NCI-H2196 treated with DMSO at 0.1 percent for 48 hours (cell line): ENCODE measurements around the gene VTI1A.
"Not testable (repeated sequence)": the region's sequence is repeated elsewhere in the genome, so short reads cannot be mapped to it uniquely, and the experiment has no call there.

Experiments used
- DNase-seq: peaks from one replicate; lab custom pipeline; 2025; ENCODE audit not compliant: unreplicated experiment; lab: John Stamatoyannopoulos, UW

VTI1A gene

DNA sequence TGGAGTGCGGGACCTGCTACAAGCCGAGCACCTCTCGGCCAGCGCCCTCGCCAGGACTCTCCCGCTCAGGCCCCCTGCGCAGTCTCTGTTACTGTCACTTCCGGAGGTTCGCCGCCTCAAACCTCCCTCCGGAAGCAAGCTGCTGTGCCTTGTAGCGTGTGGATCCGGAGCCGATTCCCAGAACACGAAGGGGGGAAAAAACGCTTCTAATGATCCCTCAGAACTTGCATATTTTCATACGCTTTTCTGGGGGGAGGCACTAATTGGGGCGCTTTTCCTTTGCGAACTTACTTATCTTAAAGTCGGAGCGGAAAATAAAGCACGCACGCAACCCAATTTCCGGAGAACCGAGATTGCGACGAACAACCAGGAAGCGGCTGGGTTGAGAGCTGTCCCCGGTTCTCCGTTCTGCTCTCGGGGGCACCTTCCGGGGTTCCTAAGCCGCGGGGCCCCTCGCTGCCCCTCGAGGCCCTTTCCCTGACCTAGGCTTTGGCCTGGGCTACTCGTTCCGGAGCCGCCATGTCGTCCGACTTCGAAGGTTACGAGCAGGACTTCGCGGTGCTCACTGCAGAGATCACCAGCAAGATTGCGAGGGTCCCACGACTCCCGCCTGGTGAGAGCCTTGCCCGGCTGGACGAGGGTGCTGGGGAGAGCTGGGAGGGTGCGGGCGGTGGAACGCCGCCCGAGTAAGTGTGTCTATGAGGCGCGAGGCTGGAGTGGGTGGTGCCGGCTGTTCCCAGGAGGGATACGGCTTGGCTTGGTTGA lies at the start of gene VTI1A, which contains the start of gene ZDHHC6:
Gene VTI1A (plus strand): TSS at position 361 of the 765 bp plus-strand sequence. CDS start 159 bp downstream, at position 520.
Gene ZDHHC6 (minus strand): TSS at position 60 of the 765 bp plus-strand sequence. CDS start 1,478 bp downstream, outside the sequence.
- DNase-seq, result peak; percentile 31

DNA sequence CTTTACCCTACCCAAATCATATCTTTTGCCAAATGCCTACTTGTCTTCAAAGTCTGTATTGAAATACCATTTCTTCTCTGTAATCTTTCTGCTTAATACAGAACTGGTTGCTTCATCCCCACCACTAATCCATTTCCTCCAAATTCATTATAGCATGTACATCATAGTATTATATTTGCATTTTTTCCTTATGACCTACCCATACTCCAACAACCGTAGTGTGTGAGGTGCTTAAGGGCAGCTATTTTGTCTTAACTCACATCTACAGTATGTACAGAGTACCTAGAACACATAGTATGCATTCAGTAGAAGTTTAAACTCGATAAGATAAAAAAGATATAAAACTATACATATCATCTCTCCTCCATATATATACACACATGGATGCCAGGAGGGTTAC lies 49.4 kb upstream of the VTI1A start:
- DNase-seq, result no peak

DNA sequence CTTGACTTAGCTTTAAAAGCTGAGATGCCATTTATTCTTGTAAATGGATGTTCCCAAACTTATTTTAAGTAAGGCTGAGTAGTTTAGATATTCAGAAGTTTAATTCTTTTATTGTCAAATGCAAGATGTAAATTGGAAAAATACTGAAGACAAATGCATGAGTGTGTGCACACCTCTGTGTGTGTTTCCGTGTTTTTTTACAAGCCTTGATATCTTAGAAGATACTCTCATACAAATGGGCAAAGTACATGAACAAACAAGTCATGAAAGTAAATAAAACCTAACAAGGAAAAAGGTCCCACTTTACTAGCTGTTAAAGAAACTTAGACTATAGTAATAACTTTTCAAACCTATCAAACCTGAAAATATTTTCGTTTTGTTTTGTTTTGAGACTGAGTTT lies 44.1 kb upstream of the VTI1A start:
- DNase-seq, result no peak

DNA sequence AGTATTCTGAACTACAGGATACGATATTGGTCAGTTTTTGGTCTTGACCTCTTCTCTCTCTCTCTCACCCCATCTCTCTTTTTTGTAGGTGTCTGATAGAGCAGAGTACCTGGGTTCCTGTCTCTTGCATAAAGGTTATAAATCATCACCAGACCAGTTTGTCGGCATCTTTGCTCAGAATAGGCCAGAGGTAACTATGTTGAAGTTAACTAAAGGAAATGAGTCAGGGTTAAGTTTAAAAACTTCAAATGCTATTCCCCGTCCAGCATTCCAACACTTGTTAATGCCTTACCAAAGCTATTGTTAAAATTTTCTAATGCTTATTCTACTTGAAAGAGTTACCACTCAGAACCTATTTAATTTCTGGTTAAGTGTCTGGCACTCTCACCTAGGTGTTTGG lies 42.4 kb upstream of the VTI1A start:
- no peak for DNase-seq

DNA sequence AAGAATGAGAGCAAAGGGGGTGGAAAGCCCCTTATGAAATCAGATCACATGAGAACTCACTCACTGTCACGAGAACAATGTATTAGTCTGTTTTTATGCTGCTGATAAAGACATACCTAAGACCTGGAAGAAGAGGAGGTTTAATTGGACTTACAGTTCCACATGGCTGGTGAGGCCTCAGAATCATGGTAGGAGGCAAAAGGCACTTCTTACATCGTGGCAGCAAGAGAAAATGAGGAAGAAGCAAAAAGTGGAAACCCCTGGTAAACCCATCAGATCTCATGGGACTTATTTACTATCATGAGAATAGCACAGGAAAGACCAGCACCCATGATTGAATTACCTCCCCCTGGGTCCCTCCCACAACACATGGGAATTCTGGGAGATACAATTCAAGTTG lies 40.2 kb upstream of the VTI1A start:
- not testable (repeated sequence) for DNase-seq

DNA sequence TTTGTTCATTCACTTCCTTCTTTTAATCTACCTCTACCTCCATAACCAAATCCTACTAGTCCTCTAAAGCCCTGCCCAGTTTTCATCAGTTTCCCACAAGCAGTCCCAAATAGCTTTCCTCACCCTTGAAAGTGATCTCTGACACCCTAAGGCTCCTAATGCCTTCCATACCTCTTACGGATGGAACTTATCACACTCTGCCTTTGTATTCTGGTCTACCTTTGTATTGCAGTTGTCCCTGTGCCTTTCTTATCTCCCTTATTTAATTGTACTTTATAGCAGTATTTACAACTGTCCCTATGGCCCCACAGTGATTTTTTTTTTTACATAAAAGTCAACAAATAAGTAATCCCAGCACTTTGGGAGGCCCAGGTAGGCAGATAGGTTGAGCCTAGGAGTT lies 39.3 kb upstream of the VTI1A start:
- no peak for DNase-seq

DNA sequence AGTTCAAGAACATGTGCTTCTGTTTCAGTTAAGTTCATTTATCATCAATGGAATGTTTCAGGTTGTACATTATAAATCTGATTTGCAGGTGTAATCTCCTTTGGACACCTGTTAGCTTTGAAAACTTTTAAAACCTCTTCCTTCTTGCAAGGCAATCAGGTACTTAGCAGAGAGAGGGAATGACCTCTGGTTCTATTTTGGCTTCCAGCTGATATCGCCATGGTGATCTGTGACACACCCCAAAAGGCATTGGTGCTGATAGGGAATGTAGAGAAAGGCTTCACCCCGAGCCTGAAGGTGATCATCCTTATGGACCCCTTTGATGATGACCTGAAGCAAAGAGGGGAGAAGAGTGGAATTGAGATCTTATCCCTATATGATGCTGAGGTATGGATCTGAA lies 37.7 kb upstream of the VTI1A start:
- DNase-seq, result no peak

DNA sequence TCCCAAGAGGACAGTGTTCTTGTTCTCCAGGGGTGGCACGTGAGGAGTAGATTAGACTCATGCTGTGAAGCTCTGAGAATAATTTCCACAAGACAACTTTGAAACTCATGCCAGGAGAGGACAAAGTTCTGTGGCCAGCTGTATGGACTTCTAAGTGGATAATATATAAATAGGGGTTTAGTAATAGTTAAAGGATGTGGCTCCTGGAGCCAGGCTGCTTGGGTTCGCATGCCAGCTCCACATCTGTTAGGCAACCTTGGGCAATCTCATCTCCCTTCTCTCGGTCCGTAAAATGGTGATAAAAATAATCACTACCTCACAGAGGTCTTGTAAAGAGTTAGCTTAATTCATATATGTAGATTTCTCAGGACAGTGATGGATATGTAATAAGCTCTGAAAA lies 37.3 kb upstream of the VTI1A start:
- no peak for DNase-seq

DNA sequence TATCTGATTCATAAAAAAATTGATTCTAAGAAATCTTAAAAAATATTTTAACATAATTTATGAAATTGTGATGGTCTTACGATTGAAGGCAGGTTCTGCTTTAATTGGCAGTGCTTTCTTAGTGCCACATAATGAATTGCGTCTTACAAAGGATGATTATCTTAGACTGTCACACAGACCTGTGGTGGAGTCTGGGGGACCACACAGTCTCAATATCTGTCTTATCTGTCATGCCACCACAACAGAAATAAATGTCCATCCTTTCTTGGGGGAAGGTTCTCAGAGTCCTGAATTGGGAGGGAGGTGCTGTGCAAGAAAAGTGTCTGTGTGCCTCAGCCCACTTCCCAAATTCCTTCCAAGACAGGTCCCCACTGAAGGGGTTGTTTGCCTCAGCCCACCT lies 34.3 kb upstream of the VTI1A start:
- no peak for DNase-seq

DNA sequence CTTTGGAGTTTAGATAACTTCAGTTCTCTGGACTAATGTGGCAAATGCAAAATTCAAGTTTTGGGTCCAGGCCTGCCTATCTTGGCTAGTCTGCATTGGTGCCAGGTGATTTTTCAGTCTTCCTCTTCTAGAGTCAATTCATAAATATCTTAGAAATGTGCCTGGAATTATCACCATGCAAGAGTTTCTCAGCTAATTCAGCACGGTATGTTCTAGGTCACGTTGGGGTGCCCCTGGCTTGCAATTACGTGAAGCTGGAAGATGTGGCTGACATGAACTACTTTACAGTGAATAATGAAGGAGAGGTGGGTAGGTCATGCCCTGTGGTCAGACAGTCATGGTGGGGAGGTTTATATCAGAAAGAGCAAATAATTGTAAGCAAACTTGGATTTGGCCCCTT lies 25.3 kb upstream of the VTI1A start:
- no peak for DNase-seq

DNA sequence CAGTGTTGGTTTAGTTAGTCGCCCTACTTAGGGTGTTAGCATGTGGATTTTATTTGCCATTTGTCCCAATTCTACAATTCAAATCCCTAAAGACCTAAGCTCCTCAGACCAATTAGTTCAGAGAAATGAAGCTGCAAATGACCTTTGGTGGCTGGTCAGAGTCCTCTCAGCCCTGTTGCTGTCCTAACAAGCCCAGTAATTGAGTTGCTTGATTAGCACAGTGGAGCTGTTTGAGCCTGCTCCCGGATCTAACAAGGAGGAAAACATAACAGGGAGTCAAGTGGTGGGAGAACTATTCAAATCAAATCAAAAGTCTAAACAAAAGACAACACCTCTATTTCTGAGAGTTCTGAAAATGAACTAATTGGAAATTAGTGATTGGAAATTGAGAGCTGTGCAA lies 22.4 kb upstream of the VTI1A start:
- no peak for DNase-seq

DNA sequence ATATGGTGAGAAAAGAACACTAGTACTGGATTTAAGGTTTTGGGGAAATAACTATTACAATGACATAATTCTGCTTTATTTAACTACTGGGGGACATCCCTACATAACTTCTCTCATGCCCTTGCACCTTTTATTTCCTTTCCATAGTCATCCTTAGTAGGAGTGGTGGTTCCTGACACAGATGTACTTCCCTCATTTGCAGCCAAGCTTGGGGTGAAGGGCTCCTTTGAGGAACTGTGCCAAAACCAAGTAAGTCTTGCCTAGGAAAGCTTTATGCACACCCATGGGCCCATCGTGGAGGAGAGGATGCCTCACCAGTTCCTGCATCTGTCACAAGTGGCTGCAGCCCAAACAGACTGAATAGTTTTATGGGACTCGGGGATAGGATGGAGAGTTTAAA lies 20.9 kb upstream of the VTI1A start:
- no peak for DNase-seq

DNA sequence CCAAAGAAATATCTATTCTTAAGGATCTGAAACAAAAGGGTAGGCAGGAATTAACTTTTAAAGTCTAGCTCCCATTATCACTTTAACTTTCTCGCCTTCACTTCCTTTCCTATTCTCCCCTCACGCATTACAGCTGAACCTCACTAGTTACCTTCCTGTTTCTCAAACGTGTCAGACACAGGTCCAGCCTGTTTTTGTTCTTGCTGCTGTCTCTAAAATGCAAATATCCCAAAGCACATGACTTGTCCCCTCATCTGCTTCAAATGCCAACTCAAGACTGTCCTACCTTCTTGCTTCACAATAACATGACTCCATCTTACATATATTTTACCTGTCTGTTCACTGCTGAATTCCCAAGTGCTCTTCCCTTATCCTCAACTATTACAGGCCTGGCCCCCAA lies 17.9 kb upstream of the VTI1A start:
- DNase-seq, result no peak

DNA sequence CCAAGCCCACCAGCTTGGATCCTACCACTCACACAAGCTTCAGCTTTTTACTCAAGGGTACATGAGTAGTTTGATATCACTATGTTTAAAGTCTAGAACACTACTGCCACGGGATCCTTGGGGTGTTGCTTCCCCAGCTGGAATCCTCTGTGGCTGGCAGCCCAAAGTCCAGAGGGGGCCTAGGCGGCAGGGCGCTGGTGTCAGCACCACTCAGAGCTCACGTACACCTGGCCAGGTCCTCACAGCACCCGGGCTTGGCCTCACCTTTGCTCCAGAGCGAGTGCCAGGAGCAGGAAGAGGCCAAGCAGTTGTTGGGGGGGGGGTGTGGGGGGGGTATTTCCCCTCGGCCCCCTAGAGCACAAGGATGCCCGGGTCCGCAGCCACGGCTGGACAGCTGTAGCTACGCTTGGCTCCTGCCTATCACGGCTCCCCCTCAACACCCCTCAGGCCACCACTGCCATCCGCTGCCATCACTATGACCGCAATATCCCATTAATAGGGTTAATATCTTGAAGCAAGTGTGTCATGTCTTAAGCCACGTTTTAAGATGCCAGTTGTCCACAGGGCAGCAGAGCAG lies 17.3 kb upstream of the VTI1A start:
- no peak for DNase-seq

DNA sequence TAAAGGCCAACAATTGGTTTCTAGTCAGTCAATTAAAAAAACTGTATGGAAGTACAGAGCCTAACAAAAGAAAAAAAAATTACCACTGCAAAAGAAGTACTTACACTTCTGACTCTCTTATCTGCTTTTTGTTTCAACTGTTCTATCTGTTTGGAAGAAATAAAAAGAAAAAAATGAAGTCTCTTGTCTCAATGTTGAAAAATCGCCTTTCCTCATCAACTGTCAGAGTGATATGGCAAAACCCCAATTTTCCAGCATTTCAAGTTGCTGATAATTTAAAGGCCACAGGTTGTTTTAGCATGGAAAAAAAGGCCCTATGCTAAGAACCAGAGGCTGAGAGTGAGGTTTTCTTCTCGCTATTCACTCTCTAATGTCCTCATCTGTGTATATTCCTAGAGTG lies 13.9 kb upstream of the VTI1A start:
- DNase-seq, result no peak

DNA sequence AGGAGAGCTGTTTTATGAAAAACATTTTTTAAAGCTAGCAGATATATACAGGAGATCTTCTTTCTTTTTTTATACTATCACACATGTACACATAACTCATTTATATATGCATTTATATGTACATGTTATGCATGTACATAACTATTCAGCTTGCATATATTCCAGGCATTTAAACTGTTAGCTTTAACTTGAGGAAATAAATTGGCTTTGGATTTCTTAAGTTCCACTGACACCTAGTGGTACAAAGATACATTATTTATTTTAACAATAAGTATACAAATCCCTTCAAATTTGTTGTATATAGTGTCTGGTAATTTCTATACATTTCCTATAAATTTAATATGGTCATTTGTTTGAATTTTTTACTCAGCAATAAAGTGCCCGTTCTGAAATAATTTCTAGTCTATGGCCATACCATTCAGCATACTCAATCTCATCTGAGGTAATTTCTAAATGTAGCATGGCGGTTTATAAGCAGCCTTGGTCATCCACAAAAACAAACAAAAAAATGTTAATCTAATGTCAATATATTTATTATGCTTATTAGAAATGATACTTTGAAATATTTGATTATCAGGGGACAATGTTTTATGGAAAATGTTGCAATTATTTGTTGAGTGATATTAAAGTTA lies 11.9 kb upstream of the VTI1A start:
- no peak for DNase-seq

DNA sequence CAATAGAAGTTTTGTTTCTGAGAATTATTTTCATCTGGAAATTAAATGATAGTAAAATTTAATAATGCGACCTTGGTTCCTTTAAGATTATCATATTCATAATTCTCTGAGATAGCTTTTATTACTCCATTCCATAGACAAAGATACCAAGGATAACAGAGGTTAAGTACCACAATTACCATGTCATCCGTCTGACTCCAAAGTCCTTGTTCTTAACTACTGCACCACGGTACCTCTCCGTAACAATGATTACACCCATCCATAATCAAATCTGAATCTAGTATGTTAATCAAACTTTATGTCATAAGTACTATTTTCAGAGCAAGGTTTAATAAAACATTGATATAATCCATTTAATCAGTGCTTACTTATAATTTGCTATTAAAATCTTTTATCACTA lies 8.7 kb upstream of the VTI1A start:
- DNase-seq, result no peak

DNA sequence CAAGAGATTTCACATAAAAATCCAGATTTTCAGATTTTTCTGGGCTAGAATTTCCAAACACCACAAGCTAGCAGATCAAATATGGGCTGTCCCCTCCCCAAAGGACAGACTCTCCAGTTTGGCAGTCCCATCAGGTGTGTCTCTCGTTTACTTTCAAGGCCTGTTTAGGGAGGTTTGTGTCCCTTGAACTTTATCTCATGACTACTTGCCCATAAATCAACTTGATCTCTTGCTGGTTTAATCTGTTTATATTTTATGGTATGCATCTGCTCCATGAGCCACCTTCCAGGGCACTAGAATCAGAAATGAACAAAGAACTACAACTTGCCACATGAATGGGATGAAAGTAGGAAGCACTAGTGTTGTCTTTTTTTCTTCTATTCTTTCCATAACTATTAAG lies 5.5 kb upstream of the VTI1A start:
- no peak for DNase-seq

DNA sequence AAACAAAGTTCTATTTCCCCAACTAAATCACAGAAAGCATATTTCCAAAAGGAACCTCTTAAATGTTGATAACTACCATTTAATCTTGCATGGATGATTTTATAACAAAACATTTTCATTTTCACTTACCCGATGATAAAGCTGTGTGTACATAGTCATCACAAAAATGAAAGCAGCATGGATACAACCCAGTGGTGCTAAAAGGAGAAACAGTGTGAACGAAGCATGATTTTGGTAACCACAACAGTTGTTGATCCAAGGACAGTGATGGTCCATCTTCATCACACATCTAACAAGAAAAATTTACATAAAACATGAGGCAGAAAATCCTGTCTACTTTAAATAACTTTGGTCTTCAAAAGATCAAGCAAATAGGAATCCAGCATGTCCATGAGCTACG lies 5.0 kb upstream of the VTI1A start:
- no peak for DNase-seq

DNA sequence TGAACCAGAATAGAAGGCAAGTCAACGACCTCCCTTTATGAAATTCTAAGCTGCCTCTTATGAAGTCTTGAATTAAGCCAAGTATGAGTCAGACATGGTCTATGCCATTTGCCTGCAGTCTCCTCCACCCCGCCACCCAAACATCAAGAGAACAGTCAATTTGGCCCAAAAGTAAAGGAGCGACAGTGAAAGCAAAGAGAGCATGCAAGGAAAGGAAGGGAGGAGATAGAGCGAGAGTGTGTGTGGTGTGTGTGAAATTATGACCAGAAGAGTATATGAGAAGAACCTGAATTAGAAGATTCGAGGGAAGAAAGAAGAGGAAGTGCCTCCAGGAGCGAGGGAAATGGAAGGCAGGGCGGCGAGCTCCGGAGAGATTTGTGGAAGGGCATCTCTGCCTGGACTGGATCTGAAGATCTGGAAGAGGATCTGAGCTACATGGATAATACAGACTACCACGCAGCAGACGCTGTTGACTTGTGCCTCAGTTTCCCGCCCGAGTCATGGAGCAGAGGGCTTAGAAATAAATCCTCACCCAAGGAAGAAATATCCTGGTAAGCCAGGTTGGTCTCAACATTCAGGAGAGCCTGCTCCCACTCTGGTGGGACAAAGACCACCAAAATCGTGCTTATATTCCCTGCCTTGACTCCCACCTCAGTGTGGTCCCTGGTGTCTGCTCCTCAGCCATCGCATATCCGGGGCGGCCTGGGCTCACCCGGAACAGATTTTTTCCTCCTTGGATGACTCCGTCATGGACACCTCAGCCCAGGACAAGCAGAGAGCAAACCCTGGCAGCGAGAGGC lies 760 bp upstream of the VTI1A start:
- no peak for DNase-seq

DNA sequence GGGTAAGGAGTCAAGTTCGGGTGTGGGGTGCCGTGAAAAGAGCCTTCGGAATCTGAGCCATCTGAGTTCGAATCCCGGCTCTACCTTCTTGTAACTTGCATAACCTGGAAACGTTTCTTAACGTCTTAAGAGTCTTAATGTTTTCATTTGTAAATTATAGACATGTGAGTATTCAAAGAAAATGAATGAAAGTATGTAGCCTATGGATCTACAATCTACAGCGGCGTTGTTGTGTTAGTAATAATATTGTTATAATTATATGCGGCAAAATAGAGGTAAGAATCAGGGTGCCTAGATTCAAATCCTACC lies 559 bp downstream of the VTI1A start:
- DNase-seq, result no peak

DNA sequence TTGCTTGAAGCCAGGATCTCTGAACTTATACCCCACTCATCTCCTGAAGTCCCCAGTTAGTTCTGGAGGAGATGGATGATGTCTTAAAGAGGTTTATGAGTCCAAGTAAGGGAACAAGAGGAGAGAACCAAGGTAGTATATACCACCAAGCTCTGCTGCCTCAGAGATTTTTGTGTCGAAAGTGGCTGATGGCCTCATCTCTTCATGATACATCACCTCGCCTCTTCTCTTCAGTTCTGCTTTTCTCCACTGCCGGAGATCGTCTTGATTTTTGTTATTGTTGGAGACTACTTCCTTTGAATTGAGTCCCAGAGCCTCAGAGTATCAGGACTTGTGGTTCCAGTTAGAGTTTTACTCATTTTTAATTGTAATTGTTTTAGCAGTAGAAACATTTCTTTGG lies 1.9 kb downstream of the VTI1A start:
- DNase-seq, result no peak
